Measurements from ENCODE around the gene TIMP3.

- TF ChIP-seq ZNF274 (IDR thresholded peaks at IDR 0.05; ENCODE audit: low read depth, low read length) (no peak), SUZ12 (IDR thresholded peaks at IDR 0.05; ENCODE audit: extremely low read depth, insufficient read depth, insufficient read length) (no peak)
Observed at GRCh38 chr22:32820131-32821119, 18.9 kb downstream of the TIMP3 start.
